Measurements from ENCODE around the gene ASPSCR1. TPM values are rescaled to one million over a fixed set of nuclear protein-coding genes. Genes with fewer than 3 reads are reported as not detected.

ASPSCR1 gene
- total and polyA plus RNA-seq, 9 of the 15 experiments (the other 6 are each of a cell fraction or from before 2014, with no cell fraction given) = 0.90 to 36.9 (median 11.6) TPM

DNA sequence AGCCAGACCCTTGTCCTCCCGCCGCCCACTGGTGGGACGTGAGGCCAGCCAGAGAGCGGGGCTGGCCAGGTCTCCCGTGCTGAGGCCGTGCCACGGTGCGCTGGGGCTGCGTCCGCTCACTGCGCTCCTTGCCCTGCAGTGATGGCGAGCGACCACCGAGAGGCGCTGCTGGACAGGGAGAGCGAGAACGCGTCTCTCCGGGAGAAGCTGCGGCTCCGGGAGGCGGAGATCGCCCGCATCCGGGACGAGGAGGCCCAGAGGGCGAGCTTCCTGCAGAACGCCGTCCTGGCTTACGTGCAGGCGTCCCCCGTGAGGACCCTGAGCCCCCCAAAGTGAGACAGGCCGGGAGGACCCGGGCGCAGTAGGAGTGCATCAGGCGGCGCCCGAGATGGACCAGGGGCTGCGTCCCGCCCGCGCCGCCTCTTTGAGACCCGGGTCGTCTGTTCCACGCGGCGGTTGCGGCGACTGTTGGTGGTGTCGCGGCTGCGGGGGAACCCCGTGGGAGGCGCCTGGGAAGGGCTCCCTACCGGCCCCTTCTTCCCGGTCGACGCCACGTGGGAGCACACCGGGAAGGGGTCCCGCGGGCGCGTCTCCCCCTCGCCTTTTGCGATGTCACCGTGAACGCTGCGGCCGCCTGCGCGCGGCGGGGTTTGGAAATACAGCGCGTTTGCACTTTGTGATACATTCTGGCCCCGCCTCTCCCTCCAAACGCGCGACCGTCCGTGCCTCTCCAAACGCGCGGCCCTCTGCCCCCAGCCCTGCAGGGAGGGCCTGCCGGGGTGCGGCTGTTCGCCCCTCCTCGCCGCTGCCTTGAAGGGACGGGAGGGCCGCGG lies 53.3 kb downstream of the ASPSCR1 start (continued):
- TF ChIP-seq, protein P1, sequence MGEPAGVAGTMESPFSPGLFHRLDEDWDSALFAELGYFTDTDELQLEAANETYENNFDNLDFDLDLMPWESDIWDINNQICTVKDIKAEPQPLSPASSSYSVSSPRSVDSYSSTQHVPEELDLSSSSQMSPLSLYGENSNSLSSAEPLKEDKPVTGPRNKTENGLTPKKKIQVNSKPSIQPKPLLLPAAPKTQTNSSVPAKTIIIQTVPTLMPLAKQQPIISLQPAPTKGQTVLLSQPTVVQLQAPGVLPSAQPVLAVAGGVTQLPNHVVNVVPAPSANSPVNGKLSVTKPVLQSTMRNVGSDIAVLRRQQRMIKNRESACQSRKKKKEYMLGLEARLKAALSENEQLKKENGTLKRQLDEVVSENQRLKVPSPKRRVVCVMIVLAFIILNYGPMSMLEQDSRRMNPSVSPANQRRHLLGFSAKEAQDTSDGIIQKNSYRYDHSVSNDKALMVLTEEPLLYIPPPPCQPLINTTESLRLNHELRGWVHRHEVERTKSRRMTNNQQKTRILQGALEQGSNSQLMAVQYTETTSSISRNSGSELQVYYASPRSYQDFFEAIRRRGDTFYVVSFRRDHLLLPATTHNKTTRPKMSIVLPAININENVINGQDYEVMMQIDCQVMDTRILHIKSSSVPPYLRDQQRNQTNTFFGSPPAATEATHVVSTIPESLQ (CRISPR knock-in tag; IDR thresholded peaks at IDR 0.05) = 0 out of 2 replicates have a peak, but pooled peaks have one; percentile 86
- TF ChIP-seq, protein P2, sequence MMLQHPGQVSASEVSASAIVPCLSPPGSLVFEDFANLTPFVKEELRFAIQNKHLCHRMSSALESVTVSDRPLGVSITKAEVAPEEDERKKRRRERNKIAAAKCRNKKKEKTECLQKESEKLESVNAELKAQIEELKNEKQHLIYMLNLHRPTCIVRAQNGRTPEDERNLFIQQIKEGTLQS (IDR thresholded peaks at IDR 0.05) = no peak
- TF ChIP-seq, protein P2 (CRISPR knock-in tag; conservative IDR thresholded peaks at IDR 0.05) = 0 out of 2 replicates have a peak, but pooled peaks have one; percentile 57
- TF ChIP-seq BCOR (IDR thresholded peaks at IDR 0.05) (peak; percentile 56), RUNX1 (IDR thresholded peaks at IDR 0.05; ENCODE audit: low read depth) (no peak), SAFB (IDR thresholded peaks at IDR 0.05; ENCODE audit: borderline replicate concordance, low read depth, low read length) (peak; percentile 80; the same call in 1 of the 2 replicates)
- TF ChIP-seq, protein P3, sequence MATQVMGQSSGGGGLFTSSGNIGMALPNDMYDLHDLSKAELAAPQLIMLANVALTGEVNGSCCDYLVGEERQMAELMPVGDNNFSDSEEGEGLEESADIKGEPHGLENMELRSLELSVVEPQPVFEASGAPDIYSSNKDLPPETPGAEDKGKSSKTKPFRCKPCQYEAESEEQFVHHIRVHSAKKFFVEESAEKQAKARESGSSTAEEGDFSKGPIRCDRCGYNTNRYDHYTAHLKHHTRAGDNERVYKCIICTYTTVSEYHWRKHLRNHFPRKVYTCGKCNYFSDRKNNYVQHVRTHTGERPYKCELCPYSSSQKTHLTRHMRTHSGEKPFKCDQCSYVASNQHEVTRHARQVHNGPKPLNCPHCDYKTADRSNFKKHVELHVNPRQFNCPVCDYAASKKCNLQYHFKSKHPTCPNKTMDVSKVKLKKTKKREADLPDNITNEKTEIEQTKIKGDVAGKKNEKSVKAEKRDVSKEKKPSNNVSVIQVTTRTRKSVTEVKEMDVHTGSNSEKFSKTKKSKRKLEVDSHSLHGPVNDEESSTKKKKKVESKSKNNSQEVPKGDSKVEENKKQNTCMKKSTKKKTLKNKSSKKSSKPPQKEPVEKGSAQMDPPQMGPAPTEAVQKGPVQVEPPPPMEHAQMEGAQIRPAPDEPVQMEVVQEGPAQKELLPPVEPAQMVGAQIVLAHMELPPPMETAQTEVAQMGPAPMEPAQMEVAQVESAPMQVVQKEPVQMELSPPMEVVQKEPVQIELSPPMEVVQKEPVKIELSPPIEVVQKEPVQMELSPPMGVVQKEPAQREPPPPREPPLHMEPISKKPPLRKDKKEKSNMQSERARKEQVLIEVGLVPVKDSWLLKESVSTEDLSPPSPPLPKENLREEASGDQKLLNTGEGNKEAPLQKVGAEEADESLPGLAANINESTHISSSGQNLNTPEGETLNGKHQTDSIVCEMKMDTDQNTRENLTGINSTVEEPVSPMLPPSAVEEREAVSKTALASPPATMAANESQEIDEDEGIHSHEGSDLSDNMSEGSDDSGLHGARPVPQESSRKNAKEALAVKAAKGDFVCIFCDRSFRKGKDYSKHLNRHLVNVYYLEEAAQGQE (IDR thresholded peaks at IDR 0.05; ENCODE audit: borderline replicate concordance) = peak; percentile 90
- TF ChIP-seq, protein P3 (CRISPR knock-in tag; IDR thresholded peaks at IDR 0.05; ENCODE audit: low read depth) = no peak
- TF ChIP-seq, protein P4, sequence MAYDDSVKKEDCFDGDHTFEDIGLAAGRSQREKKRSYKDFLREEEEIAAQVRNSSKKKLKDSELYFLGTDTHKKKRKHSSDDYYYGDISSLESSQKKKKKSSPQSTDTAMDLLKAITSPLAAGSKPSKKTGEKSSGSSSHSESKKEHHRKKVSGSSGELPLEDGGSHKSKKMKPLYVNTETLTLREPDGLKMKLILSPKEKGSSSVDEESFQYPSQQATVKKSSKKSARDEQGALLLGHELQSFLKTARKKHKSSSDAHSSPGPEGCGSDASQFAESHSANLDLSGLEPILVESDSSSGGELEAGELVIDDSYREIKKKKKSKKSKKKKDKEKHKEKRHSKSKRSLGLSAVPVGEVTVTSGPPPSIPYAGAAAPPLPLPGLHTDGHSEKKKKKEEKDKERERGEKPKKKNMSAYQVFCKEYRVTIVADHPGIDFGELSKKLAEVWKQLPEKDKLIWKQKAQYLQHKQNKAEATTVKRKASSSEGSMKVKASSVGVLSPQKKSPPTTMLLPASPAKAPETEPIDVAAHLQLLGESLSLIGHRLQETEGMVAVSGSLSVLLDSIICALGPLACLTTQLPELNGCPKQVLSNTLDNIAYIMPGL (CRISPR knock-in tag; IDR thresholded peaks at IDR 0.05) = peak; percentile 54; the same call in 1 of the 2 replicates

Measured in K562 (cell line).